ENCODE results near the gene FTCD.

The FTCD gene

DNA sequence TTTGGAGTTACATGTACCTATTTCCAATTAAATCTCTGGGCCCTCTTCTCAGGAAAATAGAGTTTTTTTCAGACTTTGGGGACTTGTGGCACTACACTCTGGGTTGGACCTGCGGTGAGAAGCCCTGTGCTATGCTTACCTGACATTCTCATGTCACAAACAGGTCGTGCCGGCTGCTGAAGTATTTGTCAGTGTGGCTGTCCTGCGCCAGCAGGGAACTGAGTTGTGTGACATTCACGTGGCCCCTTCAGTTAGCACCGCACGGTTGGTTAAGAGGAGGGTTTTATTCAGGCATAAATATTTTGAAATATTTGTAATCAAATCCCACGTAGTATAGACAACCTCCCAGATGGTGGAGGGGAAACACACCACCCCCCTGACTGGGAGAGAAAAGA, 63.8 kb downstream of the FTCD start:
- no peak for DNase-seq

DNA sequence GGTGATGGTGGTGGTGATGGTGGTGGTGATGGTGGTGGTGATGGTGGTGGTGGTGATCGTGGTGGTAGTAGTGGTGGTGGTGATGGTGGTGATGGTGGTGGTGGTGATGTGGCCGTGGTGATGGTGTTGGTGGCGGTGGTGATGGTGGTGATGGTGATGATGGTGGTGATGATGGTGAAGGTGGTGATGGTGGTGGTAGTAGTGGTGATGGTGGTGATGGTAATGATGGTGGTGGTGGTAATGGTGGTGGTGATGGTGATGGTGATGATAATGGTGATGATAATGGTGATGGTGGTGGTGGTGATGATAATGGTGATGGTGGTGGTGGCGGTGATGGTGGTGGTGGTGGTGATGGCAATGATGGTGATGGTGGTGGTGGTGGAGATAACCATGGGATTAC, 64.3 kb downstream of the FTCD start:
- DNase-seq, result no peak

DNA sequence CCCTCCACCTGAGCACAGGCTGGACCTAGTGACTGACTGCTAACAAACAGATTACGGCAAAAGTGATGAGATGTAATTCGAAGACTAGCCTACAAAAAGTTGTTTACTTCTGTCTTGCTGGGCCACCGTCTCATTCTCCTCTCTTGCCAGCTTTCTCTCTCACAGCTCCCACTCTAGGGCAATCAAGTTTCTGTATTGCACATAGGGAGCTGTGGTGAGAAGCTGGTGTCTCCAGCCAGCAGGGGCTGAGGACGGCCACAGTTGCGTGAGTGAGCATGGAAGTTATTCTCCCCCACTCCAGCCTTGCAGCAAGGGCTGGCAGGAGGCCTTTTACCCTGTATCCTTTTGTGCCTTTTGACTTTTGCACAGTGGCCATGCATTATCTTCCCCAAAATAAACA, 66.1 kb downstream of the FTCD start:
- DNase-seq, result no peak

DNA sequence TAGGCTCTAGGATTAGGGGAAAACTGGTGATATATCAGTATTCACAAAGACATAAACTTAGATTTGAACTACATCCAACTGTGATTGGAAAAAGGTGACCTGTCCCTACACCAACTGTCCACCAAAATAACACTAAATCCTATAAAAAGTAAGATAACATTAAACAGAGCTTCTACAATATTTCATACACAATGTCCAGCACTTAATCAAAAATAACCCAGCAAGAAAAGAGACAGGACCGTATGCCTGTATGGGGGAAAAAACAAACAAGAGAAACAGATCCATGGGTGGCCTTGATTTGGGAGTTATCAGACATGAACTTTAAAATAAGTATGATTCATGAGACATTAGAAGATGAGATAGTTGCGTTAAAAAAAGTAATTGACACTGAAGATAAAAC, 67.2 kb downstream of the FTCD start:
- DNase-seq, result no peak

DNA sequence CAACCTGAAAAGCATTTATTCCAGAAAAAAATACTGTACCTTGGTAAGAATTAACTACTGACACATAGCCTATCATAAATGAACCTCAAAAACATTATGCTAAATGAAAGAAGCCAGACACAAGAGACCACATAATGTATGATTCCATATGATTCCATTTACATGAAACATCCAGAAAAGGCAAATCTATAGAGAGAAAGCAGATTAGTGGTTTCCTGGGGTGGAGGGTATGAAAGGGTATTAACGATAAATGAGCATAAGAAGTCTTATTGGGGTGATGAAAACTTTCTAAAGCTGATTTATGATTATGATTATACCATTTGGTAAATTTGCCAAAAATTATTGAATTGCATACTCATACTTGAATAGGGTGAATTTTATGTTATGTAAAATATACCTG, 67.7 kb downstream of the FTCD start:
- DNase-seq, result no peak
